ENCODE data around the gene PARD3B.

DNA sequence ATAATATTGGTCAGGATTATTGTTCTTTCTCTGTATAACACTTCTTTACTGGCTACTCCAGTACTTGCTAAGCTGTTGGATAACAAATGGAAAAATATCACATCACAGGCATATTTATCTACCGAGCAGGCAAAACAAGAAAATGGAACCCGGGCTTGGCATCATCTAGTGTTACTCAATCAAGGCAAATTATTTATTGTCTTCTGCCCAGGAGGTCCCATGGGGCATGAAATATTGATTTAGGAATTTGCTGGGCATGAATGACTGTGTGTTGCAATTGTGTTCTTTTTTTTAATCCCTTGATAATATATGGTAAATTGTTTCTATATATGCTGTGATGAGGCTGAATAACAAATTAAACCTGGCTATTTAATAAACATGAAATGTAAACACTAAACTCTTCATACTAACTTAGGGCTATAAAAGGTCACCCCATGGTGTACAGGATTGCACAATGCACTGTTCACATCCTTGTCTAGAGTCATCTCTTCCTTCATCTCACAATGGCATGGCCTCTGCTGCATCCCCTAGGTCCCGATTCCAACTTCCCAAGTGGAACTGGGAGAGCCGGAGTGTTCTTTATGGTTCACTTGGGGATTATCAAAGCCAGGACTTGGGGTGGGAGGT is 2.2 kb upstream of the PARD3B start:
- TF ChIP-seq YY1 (IDR thresholded peaks at IDR 0.05; ENCODE audit: insufficient read depth, insufficient read length) (no peak), ZNF274 (IDR thresholded peaks at IDR 0.05; ENCODE audit: low read depth, low read length) (no peak)

Measured in NT2/D1 (cell line).